ENCODE measurements around the gene B4GALNT1. TPM values are rescaled to one million over a fixed set of nuclear protein-coding genes. Genes with fewer than 3 reads are reported as not detected.

Gene B4GALNT1
- total and polyA plus RNA-seq, 9 of the 15 experiments (the other 6 are each of a cell fraction or from before 2014, with no cell fraction given), result 1.0 to 32.2 (median 9.8) TPM

DNA sequence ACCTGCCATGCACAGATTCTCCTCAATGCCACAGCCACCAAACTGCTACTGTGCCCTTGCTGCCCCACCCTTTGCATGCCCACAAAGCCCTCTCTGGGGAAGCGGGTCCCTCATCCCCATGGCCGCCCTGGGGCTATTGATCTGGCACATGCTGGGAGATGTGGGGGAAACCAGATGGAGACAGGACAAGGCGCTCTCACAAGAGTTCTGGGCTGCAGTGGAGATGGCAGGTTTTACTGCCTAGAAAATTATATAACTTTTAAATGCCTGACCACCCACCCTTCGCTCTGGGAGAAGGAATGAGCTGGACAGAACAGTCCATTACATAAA lies 52.6 kb downstream of the B4GALNT1 start:
- no TSS peak for BruUV-seq (replicated peaks)
- WGBS (ENCODE audit: insufficient coverage, low coverage, missing lambda C conversion rate), result 92% methylated on average over 4 of the region's 4 CpGs
- Histone ChIP-seq H3K9me1 (ENCODE audit: control insufficient read depth, insufficient read depth, low read length) (peaks cover 7% of the 10 kb centered on the region), H3K4me1 (replicated peaks in 1 of 2; ENCODE audit: control insufficient read depth in 2 of 2, insufficient read depth in 2 of 2, low read length in 2 of 2) (no peaks in the 10 kb centered on the region; a peak in 2 of 5 replicates), H3K9ac (ENCODE audit: insufficient read depth in 1 of 2, low read depth in 2 of 2, low read length in 2 of 2) (no peak overlapping the region), H4K20me1 (replicated peaks; ENCODE audit: control insufficient read depth, insufficient read depth, low read length) (peaks cover 3% of the 10 kb centered on the region; the same call in 1 of the 2 replicates), H2AFZ (ENCODE audit: low read depth, low read length) (no peak overlapping the region), H3K27ac (ENCODE audit: extremely low read depth, low read depth, low read length) (no peak overlapping the region), H3K9me3 (replicated peaks; ENCODE audit: control insufficient read depth, insufficient read depth, low read depth, low read length) (no peaks in the 10 kb centered on the region), H3K4me2 (ENCODE audit: insufficient read depth, low read length) (no peak overlapping the region), H3K4me3 (no peak overlapping the region), H3K36me3 (ENCODE audit: control insufficient read depth, insufficient read depth, low read length) (peaks cover 92% of the 10 kb centered on the region), H3K27me3 (ENCODE audit: control insufficient read depth in 2 of 2, insufficient read depth in 2 of 2, low read length in 2 of 2) (no peaks in the 10 kb centered on the region), H3K79me2 (ENCODE audit: control insufficient read depth, insufficient read depth, low read length) (no peaks in the 10 kb centered on the region)
- DNase-seq (ENCODE audit: extremely low read depth in 1 of 4, low spot score in 3 of 4) (no peak), FAIRE-seq (no peak), ATAC-seq (no peak)
- intact Hi-C loops (cut with micrococcal nuclease), result no loop called here
- CTCF ChIA-PET (ENCODE audit: low intra/inter-chr PET ratio), result interaction anchor here (4.6 kb wide), 1 partner anchor 41 kb away, joined by 36 read pairs; no protein-coding TSS in a partner anchor
- in situ Hi-C loops (cut with MboI), result no loop called here
- TF ChIP-seq, protein P1, sequence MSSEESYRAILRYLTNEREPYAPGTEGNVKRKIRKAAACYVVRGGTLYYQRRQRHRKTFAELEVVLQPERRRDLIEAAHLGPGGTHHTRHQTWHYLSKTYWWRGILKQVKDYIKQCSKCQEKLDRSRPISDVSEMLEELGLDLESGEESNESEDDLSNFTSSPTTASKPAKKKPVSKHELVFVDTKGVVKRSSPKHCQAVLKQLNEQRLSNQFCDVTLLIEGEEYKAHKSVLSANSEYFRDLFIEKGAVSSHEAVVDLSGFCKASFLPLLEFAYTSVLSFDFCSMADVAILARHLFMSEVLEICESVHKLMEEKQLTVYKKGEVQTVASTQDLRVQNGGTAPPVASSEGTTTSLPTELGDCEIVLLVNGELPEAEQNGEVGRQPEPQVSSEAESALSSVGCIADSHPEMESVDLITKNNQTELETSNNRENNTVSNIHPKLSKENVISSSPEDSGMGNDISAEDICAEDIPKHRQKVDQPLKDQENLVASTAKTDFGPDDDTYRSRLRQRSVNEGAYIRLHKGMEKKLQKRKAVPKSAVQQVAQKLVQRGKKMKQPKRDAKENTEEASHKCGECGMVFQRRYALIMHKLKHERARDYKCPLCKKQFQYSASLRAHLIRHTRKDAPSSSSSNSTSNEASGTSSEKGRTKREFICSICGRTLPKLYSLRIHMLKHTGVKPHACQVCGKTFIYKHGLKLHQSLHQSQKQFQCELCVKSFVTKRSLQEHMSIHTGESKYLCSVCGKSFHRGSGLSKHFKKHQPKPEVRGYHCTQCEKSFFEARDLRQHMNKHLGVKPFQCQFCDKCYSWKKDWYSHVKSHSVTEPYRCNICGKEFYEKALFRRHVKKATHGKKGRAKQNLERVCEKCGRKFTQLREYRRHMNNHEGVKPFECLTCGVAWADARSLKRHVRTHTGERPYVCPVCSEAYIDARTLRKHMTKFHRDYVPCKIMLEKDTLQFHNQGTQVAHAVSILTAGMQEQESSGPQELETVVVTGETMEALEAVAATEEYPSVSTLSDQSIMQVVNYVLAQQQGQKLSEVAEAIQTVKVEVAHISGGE (CRISPR knock-in tag; IDR thresholded peaks at IDR 0.05), result no peak
- POLR2A ChIA-PET, result interaction anchor here (0.6 to 1.4 kb wide), 5 partner anchors 10 to 105 kb away, joined by 3 read pairs; no protein-coding TSS in a partner anchor
